ENCODE results near the gene CNOT1.
"Not testable (repeated sequence)": the region's sequence is repeated elsewhere in the genome, so short reads cannot be mapped to it uniquely, and the experiment has no call there.

CNOT1 gene

DNA sequence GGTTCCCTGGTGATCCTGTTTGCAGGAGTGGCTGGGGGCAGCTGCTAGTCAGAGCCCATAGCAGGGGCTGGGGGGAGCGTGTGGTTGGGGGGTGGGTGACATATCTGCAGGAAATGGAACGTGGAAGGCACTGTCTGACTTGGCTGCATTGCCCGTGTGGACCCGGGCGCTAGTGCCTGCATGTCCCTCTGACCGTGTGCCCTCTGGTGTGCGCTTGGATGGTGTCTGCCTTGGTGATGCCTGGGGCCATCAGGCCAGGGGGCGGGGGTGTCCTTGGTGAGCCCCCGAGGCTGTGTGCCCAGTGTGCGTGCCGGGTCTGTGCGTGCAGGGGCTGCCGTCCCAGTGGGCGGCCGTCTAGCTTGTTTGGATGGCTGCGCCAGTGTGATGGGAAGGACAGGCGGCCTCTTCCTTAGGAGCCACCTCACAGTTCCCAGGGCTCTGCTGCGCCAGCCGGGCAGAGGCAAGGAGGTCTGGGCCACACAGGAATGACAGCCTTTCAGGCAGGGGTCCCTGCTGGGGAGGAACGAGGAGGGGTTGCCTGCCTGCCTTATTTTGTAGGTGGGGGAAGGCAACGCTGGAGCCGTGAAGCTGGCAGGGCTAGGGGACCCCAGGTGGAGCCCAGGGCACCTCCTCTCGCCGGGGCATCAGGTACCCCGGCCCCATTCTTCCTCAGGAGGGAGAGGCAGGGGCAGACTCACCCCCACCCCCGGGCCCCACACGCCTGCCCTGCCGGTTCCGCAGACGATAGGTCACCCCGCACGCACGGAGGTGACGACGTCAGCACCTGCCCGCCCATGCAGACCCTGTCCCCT lies 129.0 kb downstream of the CNOT1 start:
- peak; percentile 61 for DNase-seq

DNA sequence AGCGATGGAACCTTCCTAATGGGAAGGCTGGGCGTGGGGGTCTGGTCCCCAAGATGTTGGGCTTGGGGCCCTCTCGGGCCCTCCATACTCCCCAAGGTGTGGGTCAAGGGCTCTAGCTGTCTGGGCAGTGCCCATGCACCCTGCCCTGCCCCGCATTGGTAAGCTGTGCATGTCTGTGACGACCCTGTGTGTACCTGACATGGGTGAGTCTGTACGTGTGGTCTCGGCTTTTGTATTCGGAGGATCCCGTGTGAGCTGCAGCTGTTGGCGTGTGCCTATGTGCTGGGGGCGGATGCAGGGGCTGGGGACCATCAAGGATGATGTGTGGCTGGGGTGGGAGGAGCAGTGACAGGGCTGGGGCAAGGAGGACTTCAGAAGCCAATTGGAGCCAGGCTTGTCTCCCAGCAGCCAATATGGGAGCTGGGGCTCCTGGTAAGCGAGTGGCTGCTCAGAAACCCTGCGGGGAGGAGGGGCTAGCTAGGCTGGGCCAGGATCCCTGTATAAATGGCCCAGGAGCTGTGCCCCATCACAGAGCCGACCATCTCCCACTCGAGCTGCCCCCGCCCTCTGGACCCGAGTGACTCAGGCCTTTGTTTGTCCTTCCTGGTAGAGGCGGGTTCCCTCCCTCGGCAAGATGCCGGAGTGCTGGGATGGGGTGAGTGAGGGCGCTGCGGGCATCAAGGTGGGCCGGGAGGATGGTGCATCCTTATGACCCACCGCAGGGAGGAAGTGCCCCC lies 129.8 kb downstream of the CNOT1 start, which contains the start of gene NDRG4:
TSS of gene NDRG4 (plus strand) at position 529 of the 737 bp plus-strand sequence. CDS start at position 635, 106 bp downstream.
- DNase-seq: no peak

DNA sequence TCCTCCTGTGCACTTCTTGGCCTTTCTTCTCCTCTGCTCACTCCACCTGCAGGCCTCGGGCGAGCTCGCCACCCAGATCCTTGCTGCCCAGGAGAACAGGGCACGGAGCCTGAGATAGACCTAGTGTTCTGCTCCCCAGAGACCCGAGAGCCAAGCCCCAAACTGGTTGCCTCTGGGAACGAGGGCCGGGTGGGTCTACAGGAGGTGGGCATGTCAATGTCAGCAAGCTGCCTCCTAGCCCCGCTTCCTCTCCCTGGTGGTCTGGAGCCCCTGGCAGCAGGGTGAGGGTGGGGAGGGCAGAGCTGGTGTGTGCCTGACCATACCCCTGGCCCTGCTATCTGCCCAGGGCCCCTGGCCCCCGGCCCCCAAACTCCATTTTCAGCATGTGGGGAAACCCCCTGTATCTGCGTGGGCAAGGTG lies 130.5 kb downstream of the CNOT1 start:
- no peak for DNase-seq

DNA sequence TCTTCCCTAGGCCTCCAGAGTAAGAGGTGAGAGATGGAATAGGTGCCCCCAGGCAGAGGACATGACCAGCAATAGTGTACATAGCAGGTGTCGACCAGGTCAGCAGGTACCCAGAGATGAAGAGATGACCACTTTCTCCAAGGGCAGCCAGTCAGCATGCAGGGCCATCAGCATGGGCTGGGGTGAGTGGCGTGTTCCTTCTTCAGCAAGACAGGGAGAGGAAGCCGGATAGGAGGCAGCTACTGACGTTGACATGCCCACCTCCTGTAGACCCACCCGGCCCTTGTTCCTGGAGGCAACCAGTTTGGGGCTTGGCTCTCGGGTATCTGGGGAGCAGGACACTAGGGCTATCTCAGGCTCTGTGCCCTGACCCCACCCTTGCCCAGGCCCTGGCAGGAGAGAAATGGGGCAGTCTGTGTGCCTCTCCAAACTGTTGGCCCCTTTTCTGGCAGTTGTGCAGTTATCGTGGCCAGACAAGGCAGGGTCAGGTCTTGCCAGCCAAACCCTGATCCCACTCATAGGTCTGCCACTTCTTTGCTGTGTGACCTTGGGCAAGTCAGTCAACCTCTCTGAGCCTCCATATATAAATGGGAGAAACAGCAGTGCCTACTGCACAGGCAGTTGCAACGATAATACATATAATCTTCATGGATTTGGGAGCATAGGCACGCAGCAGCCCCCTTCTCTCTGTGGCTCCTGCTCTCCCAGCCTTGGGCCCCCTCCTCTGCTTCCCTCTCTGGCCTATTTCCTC lies 131.1 kb downstream of the CNOT1 start:
- no peak for DNase-seq

DNA sequence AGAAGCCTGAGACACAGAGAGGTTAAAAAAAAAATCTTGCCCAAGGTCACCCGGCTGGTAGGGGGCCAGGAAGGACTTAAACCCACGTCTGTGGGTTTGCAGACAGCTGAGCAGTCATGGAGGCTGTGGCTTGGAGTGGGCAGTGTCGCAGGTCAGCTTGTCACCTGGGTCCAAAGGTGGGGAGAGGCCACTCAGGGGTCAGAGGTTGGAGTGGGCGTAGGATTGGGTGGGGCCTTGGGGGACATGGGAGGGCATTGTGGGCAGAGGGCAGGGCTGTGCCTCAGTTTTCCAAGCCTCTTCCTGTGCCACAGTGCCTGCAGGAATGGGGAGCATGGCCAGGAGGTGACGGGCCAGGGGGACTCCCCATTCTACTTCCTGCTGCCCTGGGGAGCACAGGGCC lies 131.7 kb downstream of the CNOT1 start:
- DNase-seq: no peak

DNA sequence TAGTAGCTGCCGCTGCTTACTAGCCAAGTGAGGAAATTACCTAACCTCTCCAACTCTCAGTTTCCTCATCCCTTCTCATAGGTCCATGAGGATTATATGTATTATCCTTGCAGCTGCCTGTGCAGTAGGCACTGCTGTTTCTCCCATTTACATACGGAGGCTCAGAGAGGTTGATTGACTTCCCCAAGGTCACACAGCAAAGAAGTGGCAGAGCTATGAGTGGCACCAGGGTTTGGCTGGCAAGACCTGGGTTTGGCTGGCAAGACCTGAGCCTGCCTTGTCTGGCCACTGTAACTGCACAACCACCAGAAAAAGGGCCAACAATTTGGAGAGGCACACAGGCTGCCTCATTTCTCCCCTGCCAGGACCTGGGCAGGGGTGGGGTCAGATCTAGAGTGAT lies 132.2 kb downstream of the CNOT1 start:
- DNase-seq: no peak

DNA sequence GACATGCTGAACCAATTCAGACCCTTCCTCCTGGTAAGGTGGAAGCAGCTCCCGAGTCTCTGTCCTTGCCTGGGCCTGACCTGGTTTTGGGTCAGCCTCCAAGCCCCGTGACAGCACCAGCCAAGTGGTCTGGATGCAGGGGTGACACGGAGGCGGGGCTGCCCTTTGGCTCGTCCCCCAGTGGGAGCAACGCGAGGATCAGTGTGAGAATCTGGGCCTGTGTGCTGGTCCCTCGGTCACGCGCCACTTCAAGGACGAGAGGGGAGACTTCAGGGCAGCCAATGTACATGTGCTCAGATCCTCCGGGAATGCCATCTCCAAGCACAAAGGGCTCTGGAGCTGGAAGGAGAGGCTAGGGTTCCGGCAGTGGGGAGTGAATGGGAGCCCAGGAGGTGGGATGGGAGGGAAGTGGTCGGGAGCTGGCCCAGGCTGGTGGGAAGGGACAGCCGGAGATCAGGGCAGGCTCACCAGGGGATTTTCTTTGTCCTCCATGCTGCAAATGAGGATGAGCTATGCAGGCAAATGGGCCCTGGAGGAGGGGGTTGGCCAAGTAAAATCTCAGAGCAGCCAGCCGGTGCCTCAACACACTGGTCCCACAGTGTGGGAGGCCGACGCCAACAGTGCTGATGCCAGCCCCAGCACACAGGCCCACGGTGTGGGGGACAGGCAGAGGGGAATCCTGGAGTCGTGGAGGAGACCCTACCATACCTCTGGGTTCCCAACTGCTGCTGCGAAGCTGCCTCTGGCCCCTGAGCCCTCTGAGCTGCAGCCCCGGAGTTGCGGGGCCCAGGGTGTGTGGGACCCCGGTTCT lies 133.9 kb downstream of the CNOT1 start:
- peak; percentile 41 for DNase-seq

DNA sequence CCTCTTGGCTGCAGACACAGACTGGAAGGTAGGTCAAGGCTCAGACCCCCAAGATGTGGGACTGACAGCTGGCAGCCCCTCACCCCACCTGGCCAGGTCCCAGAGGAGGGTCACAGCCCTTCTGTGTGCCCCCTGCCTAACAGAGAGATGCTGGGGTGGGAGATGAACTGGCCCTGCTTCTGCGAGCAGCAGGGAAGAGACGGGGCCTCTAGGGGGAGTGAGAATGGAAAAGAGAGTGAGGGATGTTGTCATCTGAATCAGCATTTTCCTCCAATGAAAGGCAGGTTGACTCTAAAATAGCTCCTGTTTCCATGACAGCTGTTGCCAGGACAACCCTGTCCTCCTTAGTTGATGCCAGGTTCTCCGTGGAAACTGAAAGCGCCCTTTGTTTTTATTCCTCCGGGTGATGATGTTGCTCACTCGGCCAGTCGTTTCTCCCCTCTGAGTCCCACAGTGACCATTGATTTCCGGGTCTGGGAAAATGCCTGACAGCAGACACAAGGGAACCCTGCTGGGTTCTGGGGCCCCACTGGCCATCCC lies 134.6 kb downstream of the CNOT1 start:
- DNase-seq: peak; percentile 80

DNA sequence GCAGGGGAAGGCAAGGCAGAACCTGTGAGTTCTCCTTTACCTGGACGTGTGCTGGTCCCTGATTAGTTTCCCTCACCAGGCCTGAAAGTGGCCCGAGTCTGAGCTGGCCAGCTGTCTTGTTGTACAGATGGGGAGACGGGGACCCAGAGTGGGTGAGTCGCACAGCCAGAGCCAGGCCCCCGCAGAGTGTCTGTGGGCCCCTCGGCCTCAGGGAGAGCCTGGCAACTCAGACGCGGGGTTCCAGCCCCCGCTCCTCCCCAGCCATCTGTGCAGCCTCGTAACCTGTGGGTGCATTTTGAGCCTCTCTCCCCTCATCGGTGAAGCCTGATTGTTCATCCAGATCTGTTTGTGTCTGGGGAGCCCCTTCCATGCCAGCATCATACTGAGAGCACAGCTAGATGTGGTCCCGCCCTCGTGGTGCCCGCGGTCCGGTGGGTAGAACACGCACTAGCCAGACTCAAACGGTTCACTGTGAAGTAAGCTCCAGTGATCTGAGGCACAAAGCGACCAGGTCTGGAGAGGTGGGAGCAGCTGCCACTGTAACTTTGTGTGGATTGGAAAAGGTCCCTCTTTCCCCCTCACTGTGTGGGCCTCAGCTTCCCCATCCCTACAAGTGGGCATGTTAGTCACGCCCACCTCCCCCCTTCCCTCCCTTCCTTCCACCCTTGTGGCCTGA lies 135.7 kb downstream of the CNOT1 start:
- DNase-seq: no peak

DNA sequence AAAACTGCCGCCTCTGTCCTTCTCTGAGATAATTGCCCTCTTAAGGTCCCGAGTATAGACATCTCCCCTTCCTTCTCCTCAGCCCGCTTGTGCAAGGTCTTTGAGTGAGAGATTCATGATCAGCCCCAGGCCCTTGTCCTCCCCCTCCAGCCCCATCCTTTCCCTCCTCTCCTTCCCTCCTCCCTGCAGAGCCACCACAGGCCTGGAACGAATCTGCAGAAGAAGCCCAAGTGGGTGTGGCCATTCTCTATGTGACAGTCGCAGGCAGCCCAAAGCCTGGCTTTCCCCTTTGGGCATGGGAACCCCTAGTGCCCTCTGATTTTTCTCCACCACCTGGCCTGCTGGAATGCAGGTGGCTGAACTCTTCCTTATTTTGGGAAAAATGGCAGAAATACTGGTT lies 136.9 kb downstream of the CNOT1 start:
- no peak for DNase-seq

DNA sequence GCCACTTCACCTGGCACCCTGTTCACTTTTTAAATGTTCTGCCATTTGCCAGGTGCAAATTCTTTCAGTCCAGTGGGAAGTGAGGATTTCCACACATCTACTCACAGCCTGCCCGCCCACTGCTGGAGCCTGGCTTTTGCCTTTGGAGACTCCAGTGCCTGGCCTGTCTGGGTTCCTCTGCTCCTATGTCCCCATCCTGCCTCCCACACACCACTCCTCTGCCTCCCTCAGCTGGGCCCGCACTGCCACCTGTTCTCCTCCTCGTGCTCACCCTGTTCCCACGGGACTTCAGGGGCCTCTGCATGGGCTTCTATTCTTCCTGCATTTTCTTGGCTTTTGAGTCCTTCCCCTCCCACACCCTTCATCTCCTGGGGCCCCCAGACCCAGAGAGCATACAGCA lies 137.6 kb downstream of the CNOT1 start:
- no peak for DNase-seq

DNA sequence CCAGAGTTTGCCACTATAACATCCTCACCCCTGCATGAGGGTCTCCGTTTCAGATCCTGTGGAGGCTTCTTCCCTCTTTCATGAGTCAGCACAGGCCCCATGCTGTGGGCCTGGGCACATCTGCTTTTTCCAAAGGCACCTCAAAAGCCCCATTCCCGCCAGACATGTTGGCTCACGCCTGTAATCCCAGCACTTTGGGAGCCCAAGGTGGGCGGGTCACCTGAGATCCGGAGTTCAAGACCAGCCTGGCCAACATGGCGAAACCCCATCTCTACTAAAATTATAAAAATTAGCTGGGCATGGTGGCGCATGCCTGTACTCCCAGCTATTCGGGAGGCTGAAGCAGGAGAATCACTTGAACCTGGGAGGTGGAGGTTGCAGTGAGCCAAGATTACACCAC lies 139.1 kb downstream of the CNOT1 start:
- not testable (repeated sequence) for DNase-seq

DNA sequence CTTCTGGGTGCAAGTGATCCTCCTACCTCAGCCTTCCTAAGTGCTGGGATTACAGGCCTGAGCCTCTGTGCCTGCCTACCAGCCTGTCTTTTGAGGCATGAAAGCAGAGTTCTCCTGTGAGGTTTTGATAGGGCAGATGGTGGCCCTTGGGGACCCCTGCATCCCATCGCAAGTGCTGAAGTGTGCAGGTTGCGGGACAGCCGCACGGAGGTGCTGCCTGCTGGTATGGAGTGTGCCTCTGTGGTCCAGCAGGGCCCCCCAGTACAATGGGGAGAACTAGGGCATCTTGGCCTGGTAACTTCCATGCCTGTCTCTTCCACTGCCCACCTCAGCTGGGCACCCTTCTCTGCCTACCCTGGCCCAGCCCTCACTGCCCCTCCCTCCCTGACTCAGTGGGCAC lies 139.6 kb downstream of the CNOT1 start:
- no peak for DNase-seq

DNA sequence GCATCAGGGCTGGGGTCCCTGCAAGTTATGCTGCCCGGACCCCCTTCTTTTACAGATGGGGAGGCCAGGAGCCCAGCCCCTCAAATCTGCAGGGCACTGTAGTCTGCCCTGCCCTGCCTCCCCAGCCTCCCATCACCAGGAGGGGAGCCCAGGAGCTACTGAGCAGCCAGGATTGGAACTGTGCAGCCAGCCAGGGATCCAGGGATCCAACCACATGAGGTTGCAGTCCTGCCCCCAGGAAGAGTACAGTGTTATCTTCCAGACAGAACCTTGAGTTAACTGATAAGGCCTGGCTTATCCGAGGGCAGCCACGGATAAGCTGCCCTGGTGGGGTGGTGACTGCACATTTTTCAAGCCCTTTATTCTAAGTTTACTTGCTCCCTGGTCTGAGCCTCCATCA lies 141.1 kb downstream of the CNOT1 start:
- DNase-seq: no peak

DNA sequence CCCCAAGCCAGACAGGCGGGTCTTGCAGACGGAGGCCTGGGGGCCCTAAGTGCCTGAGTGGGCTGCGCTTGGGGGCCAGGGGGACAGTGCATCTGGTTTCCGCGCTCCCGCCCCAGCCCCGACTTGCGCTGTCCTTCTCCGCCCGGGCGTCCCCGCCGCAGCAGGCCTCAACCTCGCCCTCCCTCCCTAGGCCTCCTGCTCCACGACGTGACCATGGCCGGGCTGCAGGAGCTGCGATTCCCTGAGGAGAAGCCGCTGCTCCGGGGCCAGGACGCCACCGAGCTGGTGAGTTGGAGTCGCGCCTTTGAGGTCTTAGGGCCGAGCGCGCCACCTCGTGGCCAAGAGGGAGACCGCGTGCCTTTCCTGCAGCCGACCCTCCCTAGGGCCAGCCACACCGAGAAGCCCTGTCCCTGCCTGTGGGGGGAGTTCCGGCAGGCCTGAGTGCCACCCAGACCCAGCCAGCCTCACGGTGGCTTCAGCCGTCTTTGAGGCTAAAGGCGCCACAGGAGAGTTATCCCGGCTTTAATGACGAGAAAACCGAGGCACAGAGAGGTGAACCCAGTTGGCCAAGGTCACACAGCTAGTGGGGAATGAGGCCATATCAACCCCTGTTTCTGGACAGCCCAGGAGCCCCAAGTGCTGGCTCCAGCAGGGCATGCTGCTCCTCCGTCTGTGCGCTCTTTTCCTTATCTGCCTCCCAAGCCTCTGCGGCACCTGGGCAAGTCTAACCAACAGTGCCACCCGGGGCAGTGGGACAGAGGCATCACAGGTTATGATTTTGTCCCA lies 141.9 kb downstream of the CNOT1 start:
- peak; percentile 89 for DNase-seq

DNA sequence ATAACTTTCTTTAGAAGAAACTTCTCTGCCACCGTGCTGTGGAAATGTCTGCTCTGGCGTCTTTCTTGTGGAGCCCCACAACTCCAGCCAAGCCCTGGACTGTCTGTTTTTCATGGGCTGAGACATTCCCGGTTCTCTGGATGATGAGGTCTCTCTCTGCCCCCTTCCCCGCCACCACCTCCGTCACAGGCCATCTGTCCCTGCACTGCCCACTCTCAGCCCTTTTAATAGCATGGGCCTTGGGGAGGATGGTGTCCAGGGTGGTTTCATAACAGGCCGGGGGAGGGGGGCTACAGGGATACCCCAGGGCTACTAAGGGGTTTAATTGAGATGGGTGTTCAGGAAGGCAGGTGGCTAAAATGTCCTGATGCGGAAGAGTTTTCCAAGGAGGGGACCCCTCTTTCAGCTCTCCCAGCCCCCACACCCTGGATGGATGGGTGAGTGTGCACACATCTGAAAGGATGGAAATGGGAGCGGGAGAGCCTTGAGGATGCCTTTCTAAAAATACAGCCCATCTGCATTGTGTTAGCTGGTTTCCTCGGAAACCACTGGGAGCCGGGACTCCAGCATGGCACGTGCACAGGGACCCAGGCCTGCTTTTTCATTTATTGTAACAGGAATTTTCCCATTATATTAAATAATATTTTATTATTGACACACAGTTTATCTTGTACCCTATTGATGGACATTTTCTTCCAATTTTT lies 144.3 kb downstream of the CNOT1 start:
- DNase-seq: no peak

DNA sequence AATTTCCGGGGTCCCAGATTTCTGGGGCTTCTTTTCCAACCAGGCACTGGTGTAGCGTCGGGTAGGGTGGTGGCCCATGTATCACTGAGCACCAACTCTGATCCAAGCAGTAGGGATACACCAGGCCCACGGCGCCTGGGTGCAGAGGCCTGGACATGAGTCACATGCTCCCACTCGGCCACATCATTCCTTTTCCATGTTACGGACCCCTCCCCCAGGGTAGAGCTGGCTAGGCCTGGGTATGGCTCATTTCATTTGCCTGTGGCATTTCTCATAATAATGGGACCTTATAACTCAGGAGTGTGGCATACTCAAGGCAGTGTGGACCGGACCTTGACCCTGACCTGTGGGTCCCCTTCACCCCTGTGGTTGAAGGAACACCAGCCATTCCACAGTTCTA lies 147.7 kb downstream of the CNOT1 start:
- no peak for DNase-seq

DNA sequence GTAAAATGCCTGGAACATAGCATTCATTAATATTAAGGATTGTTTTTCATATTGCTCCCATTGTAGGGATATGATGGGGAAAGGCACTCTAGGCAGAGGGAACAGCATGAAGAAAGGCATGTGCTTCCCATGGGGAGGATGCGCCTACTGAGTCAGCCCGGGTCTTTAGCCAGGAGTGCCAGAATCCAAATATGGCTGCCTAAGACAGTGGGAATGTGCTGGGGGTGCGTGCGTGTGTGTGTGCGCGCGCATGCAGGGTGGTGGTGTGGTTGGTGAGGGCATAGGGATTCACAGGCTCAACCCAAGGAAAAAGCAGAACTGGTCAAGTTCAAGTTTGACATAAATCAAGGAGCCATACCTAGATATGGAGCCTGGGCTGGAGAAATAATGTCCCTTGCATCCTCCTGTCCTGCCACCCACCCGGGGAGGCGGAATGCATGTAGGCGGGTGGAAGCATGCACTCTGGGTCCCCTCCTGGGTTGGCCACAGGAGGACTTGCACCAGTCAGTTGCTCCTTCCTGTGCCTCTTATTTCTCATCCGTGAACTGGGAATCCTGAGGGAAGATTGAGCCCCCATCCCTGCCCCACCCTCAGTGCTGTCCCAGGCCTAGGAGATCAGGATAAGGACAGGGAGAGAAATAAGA lies 148.3 kb downstream of the CNOT1 start:
- DNase-seq: no peak

DNA sequence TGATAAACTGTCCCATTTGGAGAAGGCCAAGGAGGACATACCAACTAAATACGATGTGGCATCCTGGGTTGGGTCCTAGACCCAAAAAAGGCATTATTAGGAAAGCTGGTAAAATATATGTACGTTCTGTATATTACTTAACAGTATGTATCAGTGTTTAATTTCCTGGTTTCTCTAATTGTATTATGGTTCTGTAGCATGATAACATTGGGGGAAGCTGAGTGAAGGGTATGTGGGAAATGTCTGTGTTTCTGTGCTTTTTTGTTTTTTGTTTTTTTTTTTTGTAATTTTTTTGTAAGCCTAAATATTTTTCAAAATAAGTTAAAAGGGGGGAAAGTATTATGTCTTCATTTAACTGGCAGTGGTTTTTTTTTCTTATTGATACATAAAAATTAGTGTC lies 151.2 kb downstream of the CNOT1 start:
- no peak for DNase-seq

DNA sequence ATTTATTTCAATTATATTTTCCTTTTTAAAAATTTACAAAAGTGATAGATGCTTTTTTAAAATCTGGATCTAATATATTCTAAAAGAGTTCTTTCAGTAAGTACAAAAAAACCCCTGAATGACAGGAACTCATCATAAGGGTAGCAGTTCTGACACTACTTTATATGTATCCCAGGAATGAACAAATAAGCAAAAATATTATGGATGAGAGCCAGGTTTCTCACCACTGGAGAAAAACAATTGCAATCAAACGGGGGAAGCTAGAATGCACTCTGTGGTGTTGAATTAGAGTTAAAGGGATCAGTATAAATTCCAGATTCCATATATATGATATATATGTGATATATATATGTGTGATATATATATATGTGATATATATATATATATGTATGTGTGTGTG lies 152.8 kb downstream of the CNOT1 start:
- DNase-seq: no peak

Data from activated effector memory CD4-positive, alpha-beta T cell treated with anti-CD3 and anti-CD28 coated beads, Interleukin-2, amount 50 U/mL, for 16 hours (primary cell).